ENCODE results near the gene WWTR1. TPM values are rescaled to one million over a fixed set of nuclear protein-coding genes. Genes with fewer than 3 reads are reported as not detected.

The WWTR1 gene
- total and polyA plus RNA-seq, 2 of the 8 experiments (the other 6 are each of a cell fraction or from before 2014, with no cell fraction given) = 15.7 to 18.6 TPM

DNA sequence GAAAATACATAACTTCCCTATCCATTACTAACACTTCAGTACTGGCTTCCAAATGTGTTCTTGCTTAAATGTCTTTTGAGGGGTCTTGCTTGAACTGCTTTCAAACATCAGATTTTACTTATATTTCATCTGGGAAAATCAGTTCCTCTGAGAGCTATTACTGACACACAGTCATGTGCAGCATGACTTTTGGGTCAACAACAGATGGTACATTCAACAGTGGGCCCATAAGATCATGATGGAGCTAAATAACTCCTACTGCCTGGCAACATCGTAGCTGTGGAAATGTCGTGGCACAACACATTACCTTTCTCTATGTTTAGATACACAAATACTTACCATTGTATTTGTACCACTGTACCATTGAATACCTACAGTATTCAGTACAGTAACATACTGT is 43.8 kb downstream of the WWTR1 start:
- H3K4ac ChIP-seq (replicated peaks; ENCODE audit: insufficient read length, low read depth, low read length) = no peak overlapping the region
- H3K27me3 ChIP-seq (replicated peaks in 1 of 4; ENCODE audit: control insufficient read depth in 3 of 4, extremely low read depth in 1 of 4, insufficient read depth in 3 of 4, low read length in 3 of 4) = no peaks in the 10 kb centered on the region
- H3K18ac ChIP-seq (ENCODE audit: extremely low read depth, low read length) = no peak overlapping the region
- FAIRE-seq (no peak), DNase-seq (ENCODE audit: low read depth in 1 of 2, low spot score in 2 of 2) (no peak)
- H2BK20ac ChIP-seq (ENCODE audit: low read length) = no peak overlapping the region
- H2BK5ac ChIP-seq (ENCODE audit: low read depth, low read length) = no peak overlapping the region
- H4K20me1 ChIP-seq (replicated peaks in 1 of 2; ENCODE audit: control insufficient read depth in 1 of 2, insufficient read depth in 2 of 2, low read length in 2 of 2) = no peaks in the 10 kb centered on the region
- WGBS, 2 experiments (ENCODE audit: extremely low coverage in 1 of 2, insufficient coverage in 1 of 2, insufficient read length in 1 of 2, insufficient replicate concordance in 2 of 2, low coverage in 1 of 2, low lambda C conversion rate in 2 of 2, missing lambda C conversion rate in 1 of 2) = 94% methylated on average over 2 of the region's 2 CpGs; no CpG with 5 or more reads in 1 of the 2 experiments
- H3K9me3 ChIP-seq (ENCODE audit: insufficient read depth in 2 of 2, low read depth in 1 of 2, low read length in 1 of 2) = no peaks in the 10 kb centered on the region
- H3K23me2 ChIP-seq (ENCODE audit: low read depth, low read length) = no peaks in the 10 kb centered on the region
- H3K23ac ChIP-seq (ENCODE audit: insufficient read length) = no peak overlapping the region
- ChIA-PET CTCF (ENCODE audit: partially characterized antibody) (interaction anchor here (0.7 to 3.1 kb wide), 6 partner anchors 9 to 157 kb away, joined by 3 to 10 read pairs (median 4); no protein-coding TSS in a partner anchor), POLR2A (ENCODE audit: partially characterized antibody) (interaction anchor here (0.7 to 1.0 kb wide), 2 partner anchors 40 to 120 kb away, joined by 3 to 4 read pairs; no protein-coding TSS in a partner anchor)
- H3K79me1 ChIP-seq (ENCODE audit: low read depth, low read length) = peaks cover 3% of the 10 kb centered on the region; the same call in 1 of the 2 replicates
- no peak overlapping the region for H4K8ac ChIP-seq (ENCODE audit: extremely low read depth, insufficient read depth, low read length)
- H3K9ac ChIP-seq (replicated peaks in 1 of 4; ENCODE audit: extremely low read depth in 1 of 4, low read depth in 3 of 4, low read length in 3 of 4) = no peak overlapping the region
- no peak overlapping the region for H3K14ac ChIP-seq (ENCODE audit: insufficient read length)
- no peak overlapping the region for H3K4me3 ChIP-seq (ENCODE audit: extremely low read depth in 1 of 4, insufficient read depth in 2 of 4, low read depth in 3 of 4, low read length in 4 of 4)
- no peak overlapping the region for H4K91ac ChIP-seq (replicated peaks; ENCODE audit: insufficient read length, low read length)
- no peak overlapping the region for H3K4me2 ChIP-seq (ENCODE audit: insufficient read depth in 1 of 2, low read depth in 2 of 2, low read length in 2 of 2)
- TF ChIP-seq POLR2A (IDR thresholded peaks at IDR 0.05; ENCODE audit: control extremely low read depth in 1 of 2, low read depth in 2 of 2, low read length in 2 of 2) (no peak), YY1 (IDR thresholded peaks at IDR 0.05; ENCODE audit: low read depth, low read length) (no peak), JUN (IDR thresholded peaks at IDR 0.05; ENCODE audit: low read depth, low read length) (no peak)
- H3K56ac ChIP-seq (replicated peaks; ENCODE audit: insufficient read length, low read depth, low read length) = no peak overlapping the region
- H2AFZ ChIP-seq (ENCODE audit: low read length) = no peak overlapping the region
- H3K4me1 ChIP-seq (replicated peaks in 1 of 4; ENCODE audit: control insufficient read depth in 3 of 4, insufficient read depth in 4 of 4, low read length in 3 of 4) = peaks cover 0 to 4% (median 1%) of the 10 kb centered on the region in 4 experiments; a peak in 3 of 7 replicates
- peaks cover 0 to 29% of the 10 kb centered on the region in 2 experiments; a peak in 2 of 4 replicates for H3K79me2 ChIP-seq (ENCODE audit: control insufficient read depth in 1 of 2, insufficient read depth in 2 of 2, low read length in 2 of 2)
- no peak overlapping the region for H3K27ac ChIP-seq (ENCODE audit: low read depth, low read length)
- H3K36me3 ChIP-seq (ENCODE audit: control insufficient read depth in 2 of 4, insufficient read depth in 4 of 4, low read length in 3 of 4) = no peaks in the 10 kb centered on the region
- H2AK5ac ChIP-seq (ENCODE audit: low read depth, low read length) = no peak overlapping the region
- no peak overlapping the region for H2BK15ac ChIP-seq (ENCODE audit: low read length)
- H2BK12ac ChIP-seq (ENCODE audit: low read depth, low read length) = no peak overlapping the region
- no peak overlapping the region for H2BK120ac ChIP-seq (replicated peaks; ENCODE audit: low read depth, low read length)
- H4K5ac ChIP-seq (ENCODE audit: insufficient read length, low read depth, low read length) = no peak overlapping the region
